HL-60 (cell line): ENCODE results near the gene EMX2.

Experiments used
- DNase-seq, 2 experiments: peaks; one replicate each; pipeline ENCODE4 v3.0.0-alpha.2; 2010 to 2020; ENCODE audit warnings: low read depth in 1 of 2, low spot score in 1 of 2
- H3K27ac ChIP-seq: fragments of 250-450 bp; sonication (Bioruptor Pico); replicated peaks from 2 replicates; pipeline ENCODE4 v1.5.1; 2020; ENCODE audit warnings: mild to moderate bottlenecking, moderate library complexity
- H3K27me3 ChIP-seq: fragments of 250-450 bp; sonication (Bioruptor Pico); 2 replicates; pipeline ENCODE4 v1.5.1; 2021; ENCODE audit warnings: mild to moderate bottlenecking, moderate library complexity; ENCODE audit not compliant: insufficient read depth, poor library complexity, severe bottlenecking
- H3K4me3 ChIP-seq: replicated peaks from 2 replicates; pipeline ENCODE4 v1.5.1; 2011; ENCODE audit warnings: mild to moderate bottlenecking, control low read depth, low read length; ENCODE audit not compliant: insufficient read depth
- CTCF ChIP-seq: IDR thresholded peaks from one replicate; pipeline ENCODE4 v1.5.1; 2011; ENCODE audit warnings: low read length, control low read depth, inconsistent platforms; ENCODE audit not compliant: insufficient read depth
- GABPA ChIP-seq: IDR thresholded peaks from 2 replicates; pipeline ENCODE4 v1.6.1; 2012; ENCODE audit warnings: low read depth
- POLR2AphosphoS5 ChIP-seq: IDR thresholded peaks from 2 replicates; pipeline ENCODE4 v1.6.1; 2012; ENCODE audit warnings: low read depth
- REST ChIP-seq: IDR thresholded peaks from 2 replicates; pipeline ENCODE4 v1.6.1; 2012; ENCODE audit warnings: low read depth; ENCODE audit not compliant: insufficient replicate concordance
- SPI1 ChIP-seq: IDR thresholded peaks from 2 replicates; pipeline ENCODE4 v1.6.1; 2012; ENCODE audit warnings: low read depth, mild to moderate bottlenecking, borderline replicate concordance

The EMX2 gene

GRCh38 chr10:117565068-117565467 is 22.5 kb downstream of the EMX2 start:
- H3K27me3 ChIP-seq, result no peaks in the 10 kb centered on the region
- no peak overlapping the region for H3K27ac ChIP-seq
- H3K4me3 ChIP-seq, result no peak overlapping the region
- no peak for DNase-seq
- no peak for TF ChIP-seq POLR2AphosphoS5
- TF ChIP-seq GABPA, result no peak
- no peak for TF ChIP-seq REST
- no peak for TF ChIP-seq SPI1
- TF ChIP-seq CTCF, result no peak

GRCh38 chr10:117568334-117568733 is 25.8 kb downstream of the EMX2 start:
- no peak overlapping the region for H3K4me3 ChIP-seq

More at GRCh38 chr10:117568334-117568733, 25.8 kb downstream of the EMX2 start:
- no peak for DNase-seq
- Histone ChIP-seq H3K27ac (no peak overlapping the region), H3K27me3 (no peaks in the 10 kb centered on the region)
- TF ChIP-seq POLR2AphosphoS5 (no peak), SPI1 (no peak), GABPA (no peak), CTCF (no peak), REST (no peak)
